Adrenal gland (tissue), 12 donors: Measurements from ENCODE around the gene ARPC5L. TPM values are rescaled to one million over a fixed set of nuclear protein-coding genes. Genes with fewer than 3 reads are reported as not detected.
A peak's percentile ranks its signal among the peaks of the same experiment; 100 is the strongest.
"Not testable (repeated sequence)": the region's sequence is repeated elsewhere in the genome, so short reads cannot be mapped to it uniquely, and the experiment has no call there.

Experiments
- DNase-seq, 7 donors: peaks; one replicate each; pipeline ENCODE4 v3.0.0-alpha.2; 2019 to 2020
- H3K27ac ChIP-seq, 5 donors: fragments of 200-600 bp; sonication (generic) in 4 of 5; 1 replicate in 3 of 5; 2 replicates in 2 of 5; pipeline versions ENCODE4 v1.5.1 to v1.8.0; 2016 to 2020; ENCODE audit warnings: mild to moderate bottlenecking in 1 of 5
- H3K27me3 ChIP-seq: fragments of 200-600 bp; 2 replicates; pipeline ENCODE4 v1.8.0; 2021
- H3K36me3 ChIP-seq, 2 donors: fragments of 200-600 bp; replicated peaks in 1 of 2; 1 replicate in 1 of 2; 2 replicates in 1 of 2; pipeline versions ENCODE4 v1.5.1 to v1.8.0; 2018 to 2022
- H3K4me1 ChIP-seq, 2 donors: fragments of 200-600 bp; replicated peaks in 1 of 2; 1 replicate in 1 of 2; 2 replicates in 1 of 2; pipeline versions ENCODE4 v1.5.1 to v1.8.0; 2018 to 2021
- H3K4me3 ChIP-seq, 4 donors: fragments of 200-600 bp; sonication (generic) in 3 of 4; one replicate each; pipeline ENCODE4 v1.5.1; 2016 to 2018
- H3K9me3 ChIP-seq, 3 donors: fragments of 200-600 bp; sonication (generic) in 1 of 3; replicated peaks in 1 of 3; 1 replicate in 2 of 3; 2 replicates in 1 of 3; pipeline versions ENCODE4 v1.5.1 to v1.8.0; 2016 to 2021
- POLR2A ChIP-seq, 2 donors: fragments of 450-650 bp; IDR thresholded peaks; one replicate each; pipeline ENCODE4 v1.6.1; 2017; ENCODE audit warnings: antibody characterized with exemption in 2 of 2, mild to moderate bottlenecking in 2 of 2, moderate library complexity in 1 of 2
- WGBS, 4 donors: extraction: QIAGEN DNeasy Blood & Tissue Kit in 2 of 4; methylation state at CpG; one replicate each; pipeline versions ENCODE4 v1.1.5 to v1.1.7; 2013 to 2017; 5-methylcytosine and 5-hydroxymethylcytosine counted together
- intact Hi-C, 2 donors: fragments of 100-400 bp; cut with DNase I; formaldehyde crosslinking; loops; one replicate each; pipeline versions ENCODE4 v1.14.1 to v1.15.0; 2022 to 2023
- polyA plus RNA-seq, 3 donors: library from polyadenylated mRNA; stranded (reverse); fragments of 200-250 nt in 2 of 3; fragments of 350-450 nt in 1 of 3; fragmentation: Illumina TruSeq in 1 of 3; extraction: RNeasy Lipid Tissue Mini Kit (QIAGEN cat#74804) in 1 of 3; gene quantifications; one replicate each; pipeline ENCODE4 v1.2.3, GENCODE V29; 2013 to 2014
- small RNA-seq, 2 donors: library from RNA; depleted of rRNA; stranded (forward); fragments of <200 nt; gene quantifications; one replicate each; pipeline ENCODE3, GENCODE V24; 2016
- total RNA-seq, 9 donors: library from RNA; depleted of rRNA in 4 of 9; stranded (reverse); fragments of >200 nt in 4 of 9; fragments of 120-200 nt in 1 of 9; fragmentation: NEBNext Ultra II Directional in 1 of 9; extraction: Animal tissue kit (Norgen Biotek cat#: 25700) in 1 of 9; gene quantifications; one replicate each; pipeline versions ENCODE4 v1.1.0 to v1.2.4, GENCODE V29; 2013 to 2023
- TF ChIP-seq, protein P1 (sequence below), 6 experiments: fragments of 450-650 bp in 4 of 6; fragments of 200-600 bp in 2 of 6; sonication (generic) in 1 of 6; IDR thresholded peaks; 1 replicate in 5 of 6; 2 replicates in 1 of 6; pipeline versions ENCODE4 v1.5.1 to v1.8.0; 2016 to 2021; ENCODE audit warnings: antibody characterized with exemption in 6 of 6, mild to moderate bottlenecking in 2 of 6, moderate library complexity in 1 of 6
- donor health status: healthy with polysubstance abuse.
- donor health status: Bipolar disorder and iron deficiency.
- donor health status: DM: yes; HTN: yes; CAD: no.
- donor health status: DM: no; HTN: no; CAD: no.
- donor health status: DM: no; HTN: no; CAD: no.
- donor health status: DM: yes; HTN: yes; CAD: no.

ARPC5L gene
- total and polyA plus RNA-seq, 12 donors: 20.7 to 97.6 (median 38.3) TPM

DNA sequence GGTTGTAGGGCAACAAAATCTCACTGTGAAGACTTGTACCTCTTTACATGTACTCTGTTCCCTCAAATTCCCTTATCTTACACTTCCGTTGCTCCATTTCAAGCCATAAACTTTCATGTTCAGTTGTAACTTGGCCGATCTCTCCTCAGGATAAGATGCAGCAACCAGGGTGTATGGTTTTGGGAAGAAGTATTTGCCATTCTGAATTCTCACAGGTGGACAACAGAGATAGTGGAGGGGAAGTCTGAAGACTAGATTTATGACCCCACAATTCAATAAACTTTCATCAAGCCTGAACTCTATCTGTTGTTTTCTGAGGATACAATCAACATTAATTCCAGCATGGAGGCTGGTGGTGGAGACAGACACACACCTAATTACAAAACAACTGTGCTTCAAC is 51.4 kb downstream of the ARPC5L start:
- TF ChIP-seq, protein P1, sequence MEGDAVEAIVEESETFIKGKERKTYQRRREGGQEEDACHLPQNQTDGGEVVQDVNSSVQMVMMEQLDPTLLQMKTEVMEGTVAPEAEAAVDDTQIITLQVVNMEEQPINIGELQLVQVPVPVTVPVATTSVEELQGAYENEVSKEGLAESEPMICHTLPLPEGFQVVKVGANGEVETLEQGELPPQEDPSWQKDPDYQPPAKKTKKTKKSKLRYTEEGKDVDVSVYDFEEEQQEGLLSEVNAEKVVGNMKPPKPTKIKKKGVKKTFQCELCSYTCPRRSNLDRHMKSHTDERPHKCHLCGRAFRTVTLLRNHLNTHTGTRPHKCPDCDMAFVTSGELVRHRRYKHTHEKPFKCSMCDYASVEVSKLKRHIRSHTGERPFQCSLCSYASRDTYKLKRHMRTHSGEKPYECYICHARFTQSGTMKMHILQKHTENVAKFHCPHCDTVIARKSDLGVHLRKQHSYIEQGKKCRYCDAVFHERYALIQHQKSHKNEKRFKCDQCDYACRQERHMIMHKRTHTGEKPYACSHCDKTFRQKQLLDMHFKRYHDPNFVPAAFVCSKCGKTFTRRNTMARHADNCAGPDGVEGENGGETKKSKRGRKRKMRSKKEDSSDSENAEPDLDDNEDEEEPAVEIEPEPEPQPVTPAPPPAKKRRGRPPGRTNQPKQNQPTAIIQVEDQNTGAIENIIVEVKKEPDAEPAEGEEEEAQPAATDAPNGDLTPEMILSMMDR (IDR thresholded peaks at IDR 0.05): no peak
- no peak for TF ChIP-seq POLR2A (IDR thresholded peaks at IDR 0.05)
- WGBS, 4 donors: 96 to 98% (median 98%) methylated on average over 2 of the region's 2 CpGs
- intact Hi-C loops: no loop called here
- no peaks in the 10 kb centered on the region for H3K27me3 ChIP-seq
- peaks cover 0 to 54% of the 10 kb centered on the region in 2 donors for H3K36me3 ChIP-seq
- no peaks in the 10 kb centered on the region for H3K4me1 ChIP-seq
- no peak for DNase-seq
- H3K27ac ChIP-seq: no peak overlapping the region
- H3K4me3 ChIP-seq: no peak overlapping the region
- H3K9me3 ChIP-seq: no peaks in the 10 kb centered on the region

DNA sequence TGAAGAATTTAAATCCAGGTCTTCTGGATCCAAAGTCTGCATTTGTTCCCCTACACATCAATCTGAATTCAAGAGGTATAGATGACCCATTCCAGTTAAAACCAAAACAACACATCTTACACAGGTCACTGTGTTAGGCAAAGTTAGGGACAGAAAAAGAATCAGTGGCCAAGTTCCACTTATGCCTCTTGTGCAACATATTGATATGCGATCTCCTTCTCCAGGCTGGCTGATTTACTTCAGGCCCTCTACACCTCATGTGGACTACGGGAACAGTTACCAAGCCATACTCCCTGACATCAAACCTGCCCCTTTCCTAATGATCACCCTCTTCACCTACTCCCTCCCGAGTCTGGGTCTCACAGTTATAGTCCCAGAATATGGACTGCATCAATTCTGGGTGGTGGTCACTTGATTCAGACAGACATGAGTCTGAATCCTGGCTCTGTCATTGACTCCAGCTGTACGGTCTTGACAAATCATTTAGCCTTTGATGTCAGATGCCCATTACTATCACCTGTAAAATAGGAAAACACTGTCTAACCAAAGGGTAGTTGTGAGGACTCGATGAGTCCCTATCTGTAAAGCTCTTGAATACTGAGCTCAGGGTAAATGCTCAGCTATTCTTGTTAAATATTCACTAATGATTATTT is 52.9 kb downstream of the ARPC5L start:
- Histone ChIP-seq H3K27ac (no peak overlapping the region), H3K36me3 (peaks cover 0 to 67% of the 10 kb centered on the region in 2 donors), H3K9me3 (no peaks in the 10 kb centered on the region), H3K27me3 (no peaks in the 10 kb centered on the region), H3K4me1 (no peaks in the 10 kb centered on the region), H3K4me3 (no peak overlapping the region)
- no peak for DNase-seq
- intact Hi-C loops: no loop called here
- WGBS, 4 donors: 89 to 97% (median 95%) methylated on average over 5 of the region's 5 CpGs
- TF ChIP-seq, protein P1 (IDR thresholded peaks at IDR 0.05): no peak
- no peak for TF ChIP-seq POLR2A (IDR thresholded peaks at IDR 0.05)

DNA sequence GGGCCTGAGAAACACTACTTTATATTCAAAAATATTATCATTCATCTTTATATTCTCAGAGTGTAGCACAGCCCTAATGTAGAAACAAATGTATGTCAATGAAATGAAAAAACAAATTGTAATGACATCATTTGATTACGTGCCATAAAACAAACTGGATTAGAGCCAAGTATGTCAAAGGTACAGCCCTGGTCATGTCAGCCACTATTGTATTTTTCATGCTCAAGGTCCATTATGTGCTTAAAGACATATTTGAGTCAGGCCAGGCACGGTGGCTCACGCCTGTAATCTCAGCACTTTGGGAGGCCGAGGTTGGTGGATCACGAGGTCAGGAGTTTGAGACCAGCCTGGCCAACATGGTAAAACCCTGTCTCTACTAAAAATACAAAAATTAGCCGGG is 58.5 kb downstream of the ARPC5L start:
- peak in 1 of 7 donors; percentile 45 for DNase-seq
- H3K27ac ChIP-seq, H3K9me3 ChIP-seq, H3K27me3 ChIP-seq, intact Hi-C loops, H3K4me1 ChIP-seq, H3K4me3 ChIP-seq: not testable (repeated sequence)
- peaks cover 0 to 53% of the 10 kb centered on the region in 2 donors for H3K36me3 ChIP-seq
- WGBS, 4 donors: 57 to 71% (median 62%) methylated on average over 6 of the region's 6 CpGs

Small RNA genes within 50 kb of the gene (small RNA-seq; reads per million reads assigned to genes)
- 0 reads per million in 2 donors for gene RNU4-82P

Other genes with a start within 250 kb of the ARPC5L start
- gene NR6A1, start 90.8 kb upstream of the ARPC5L start, total RNA-seq: 1 to 10 TPM in 8 of 9 donors, under 1 TPM in 1; 0.83 to 9.8 (median 1.6) TPM
- 1 to 10 TPM in 2 of 3 donors, under 1 TPM in 1; 0.46 to 1.4 (median 1.1) TPM for gene NR6A1, start 90.8 kb upstream of the ARPC5L start, polyA plus RNA-seq
- 10 to 100 TPM in 4 of 9 donors, 1 to 10 TPM in 5; 4.8 to 21.4 (median 9.9) TPM for gene OLFML2A, start 85.0 kb upstream of the ARPC5L start, total RNA-seq
- 1 to 10 TPM; 1.7 to 3.4 (median 2.9) TPM for gene OLFML2A, start 85.0 kb upstream of the ARPC5L start, polyA plus RNA-seq
- not detected for gene WDR38, start 8.7 kb upstream of the ARPC5L start, total RNA-seq
- under 1 TPM in 1 of 3 donors, not detected in 2; 0.16 TPM for gene WDR38, start 8.7 kb upstream of the ARPC5L start, polyA plus RNA-seq
- 1,000 to 10,000 TPM in 8 of 9 donors, 100 to 1,000 TPM in 1; 884 to 2,087 (median 1,245) TPM for gene RPL35, start 173 bp upstream of the ARPC5L start, total RNA-seq
- gene RPL35, start 173 bp upstream of the ARPC5L start, polyA plus RNA-seq: 1,000 to 10,000 TPM; 1,560 to 4,952 (median 4,757) TPM
- gene GOLGA1, start 79.0 kb downstream of the ARPC5L start, total RNA-seq: 10 to 100 TPM; 15.1 to 30.2 (median 24.9) TPM
- gene GOLGA1, start 79.0 kb downstream of the ARPC5L start, polyA plus RNA-seq: 10 to 100 TPM; 13.0 to 23.6 (median 17.9) TPM